BJ (cell line): ENCODE measurements around the gene PRSS23. TPM values are rescaled to one million over a fixed set of nuclear protein-coding genes. Genes with fewer than 3 reads are reported as not detected.
"Not testable (repeated sequence)": the region's sequence is repeated elsewhere in the genome, so short reads cannot be mapped to it uniquely, and the experiment has no call there.

Source experiments
- CTCF ChIA-PET: fragments of 350-600 bp; formaldehyde crosslinking; extraction: SDS; loops from one replicate; lab custom pipeline; 2021; ENCODE audit warnings: antibody characterized with exemption, inconsistent platforms; lab: Yijun Ruan, JAX
- POLR2A ChIA-PET: fragments of 300-600 bp; sonication (Branson Sonifier 250); formaldehyde crosslinking; extraction: SDS; loops from one replicate; lab custom pipeline; 2021; ENCODE audit warnings: antibody characterized with exemption; lab: Charles Lee
- DNase-seq: peaks from one replicate; pipeline ENCODE4 v3.0.0-alpha.2; 2011; ENCODE audit warnings: low read depth
- H3K27me3 ChIP-seq: 2 replicates; pipeline ENCODE4 v1.6.0; 2011; ENCODE audit warnings: low read length; ENCODE audit not compliant: control insufficient read depth, insufficient read depth
- H3K36me3 ChIP-seq: 2 replicates; pipeline ENCODE4 v1.5.1; 2011; ENCODE audit warnings: low read length; ENCODE audit not compliant: control insufficient read depth, insufficient read depth
- H3K4me3 ChIP-seq: 2 replicates; pipeline ENCODE4 v1.5.1; 2011; ENCODE audit warnings: low read depth, mild to moderate bottlenecking, control low read depth, low read length
- polyA plus RNA-seq: library from polyadenylated mRNA; depleted of rRNA; stranded (reverse); fragments of >200 nt; gene quantifications from 2 replicates; pipeline ENCODE4 v1.2.3, GENCODE V29; 2011
- TF ChIP-seq, protein P1 (sequence below): IDR thresholded peaks from 2 replicates; pipeline ENCODE4 v1.5.1; 2011; ENCODE audit warnings: low read depth, mild to moderate bottlenecking, control low read depth, inconsistent platforms, low read length, moderate library complexity; ENCODE audit not compliant: insufficient read depth

PRSS23 gene
- polyA plus RNA-seq, 1 experiment = 343 TPM

DNA sequence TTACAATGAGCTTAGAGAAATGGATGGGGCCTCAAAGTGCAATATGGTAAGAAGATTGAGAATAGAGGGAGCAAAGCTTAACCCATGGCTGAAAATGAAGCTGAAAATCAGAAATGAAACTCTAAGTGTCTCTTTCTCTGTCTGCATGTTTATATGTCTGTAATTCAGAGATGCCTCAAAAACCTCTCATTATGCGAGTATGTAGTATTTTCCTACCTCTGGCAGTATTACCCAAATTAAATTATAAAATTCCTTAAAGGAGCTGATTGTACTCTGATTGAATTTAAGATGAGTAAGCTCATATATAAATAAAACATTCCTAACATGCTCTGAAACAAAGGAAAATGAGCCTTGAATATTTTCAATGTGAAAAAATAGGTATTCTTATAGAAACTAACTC lies 39.8 kb upstream of the PRSS23 start:
- ChIA-PET POLR2A (no interaction called here), CTCF (interaction anchor here (0.8 to 2.3 kb wide), 9 partner anchors 11 to 306 kb away, joined by 3 to 7 read pairs (median 4); partner anchors contain the start of gene PRSS23)
- Histone ChIP-seq H3K36me3 (no peaks in the 10 kb centered on the region), H3K27me3 (no peaks in the 10 kb centered on the region), H3K4me3 (no peak overlapping the region)
- DNase-seq = no peak
- TF ChIP-seq, protein P1, sequence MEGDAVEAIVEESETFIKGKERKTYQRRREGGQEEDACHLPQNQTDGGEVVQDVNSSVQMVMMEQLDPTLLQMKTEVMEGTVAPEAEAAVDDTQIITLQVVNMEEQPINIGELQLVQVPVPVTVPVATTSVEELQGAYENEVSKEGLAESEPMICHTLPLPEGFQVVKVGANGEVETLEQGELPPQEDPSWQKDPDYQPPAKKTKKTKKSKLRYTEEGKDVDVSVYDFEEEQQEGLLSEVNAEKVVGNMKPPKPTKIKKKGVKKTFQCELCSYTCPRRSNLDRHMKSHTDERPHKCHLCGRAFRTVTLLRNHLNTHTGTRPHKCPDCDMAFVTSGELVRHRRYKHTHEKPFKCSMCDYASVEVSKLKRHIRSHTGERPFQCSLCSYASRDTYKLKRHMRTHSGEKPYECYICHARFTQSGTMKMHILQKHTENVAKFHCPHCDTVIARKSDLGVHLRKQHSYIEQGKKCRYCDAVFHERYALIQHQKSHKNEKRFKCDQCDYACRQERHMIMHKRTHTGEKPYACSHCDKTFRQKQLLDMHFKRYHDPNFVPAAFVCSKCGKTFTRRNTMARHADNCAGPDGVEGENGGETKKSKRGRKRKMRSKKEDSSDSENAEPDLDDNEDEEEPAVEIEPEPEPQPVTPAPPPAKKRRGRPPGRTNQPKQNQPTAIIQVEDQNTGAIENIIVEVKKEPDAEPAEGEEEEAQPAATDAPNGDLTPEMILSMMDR = no peak

DNA sequence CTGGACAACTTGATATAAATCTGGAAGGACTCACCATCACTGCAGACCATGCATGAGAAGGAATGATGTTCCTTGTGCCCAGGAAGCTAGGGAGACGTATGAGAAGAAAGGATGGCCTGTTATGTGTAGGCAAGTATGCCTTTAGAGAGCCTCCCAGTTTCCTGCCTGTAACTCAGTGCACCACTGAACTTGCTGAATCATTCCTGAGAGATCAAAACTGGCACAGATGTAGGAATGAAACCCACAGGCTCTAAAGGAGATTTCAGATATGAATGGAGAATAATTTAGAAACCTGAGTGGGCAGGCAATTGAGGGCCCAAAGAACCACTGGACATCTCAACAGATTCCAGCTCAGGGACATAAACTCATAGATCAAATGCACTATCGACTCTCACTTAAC lies 38.4 kb upstream of the PRSS23 start:
- TF ChIP-seq, protein P1 = no peak
- ChIA-PET POLR2A (no interaction called here), CTCF (interaction anchor here (1.2 to 2.3 kb wide), 7 partner anchors 12 to 238 kb away, joined by 3 to 7 read pairs (median 3); no protein-coding TSS in a partner anchor)
- H3K4me3 ChIP-seq = no peak overlapping the region
- no peak for DNase-seq
- H3K27me3 ChIP-seq = no peaks in the 10 kb centered on the region
- no peaks in the 10 kb centered on the region for H3K36me3 ChIP-seq

DNA sequence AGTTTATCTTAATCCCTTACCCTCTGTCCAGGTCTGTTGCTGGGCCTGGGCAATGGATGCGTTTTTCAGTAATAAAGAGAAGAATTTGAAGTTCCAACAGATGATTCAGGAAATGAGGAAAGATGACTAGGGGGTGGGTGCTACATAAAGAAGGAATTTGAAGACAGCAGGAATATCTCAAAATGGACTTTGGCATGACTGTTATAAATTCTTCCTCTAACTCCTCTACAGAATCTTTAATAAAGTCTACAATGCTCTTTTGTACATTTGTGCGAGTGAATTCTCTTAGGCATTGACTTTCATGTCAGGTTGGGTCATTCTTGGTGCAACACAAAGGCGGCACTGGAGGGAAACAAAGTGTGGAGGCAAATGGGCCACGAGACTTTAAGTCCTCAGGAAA lies 35.1 kb upstream of the PRSS23 start:
- POLR2A ChIA-PET = no interaction called here
- Histone ChIP-seq H3K36me3 (no peaks in the 10 kb centered on the region), H3K27me3 (no peaks in the 10 kb centered on the region), H3K4me3 (no peak overlapping the region)
- TF ChIP-seq, protein P1 = no peak
- DNase-seq = no peak
- CTCF ChIA-PET = no interaction called here

DNA sequence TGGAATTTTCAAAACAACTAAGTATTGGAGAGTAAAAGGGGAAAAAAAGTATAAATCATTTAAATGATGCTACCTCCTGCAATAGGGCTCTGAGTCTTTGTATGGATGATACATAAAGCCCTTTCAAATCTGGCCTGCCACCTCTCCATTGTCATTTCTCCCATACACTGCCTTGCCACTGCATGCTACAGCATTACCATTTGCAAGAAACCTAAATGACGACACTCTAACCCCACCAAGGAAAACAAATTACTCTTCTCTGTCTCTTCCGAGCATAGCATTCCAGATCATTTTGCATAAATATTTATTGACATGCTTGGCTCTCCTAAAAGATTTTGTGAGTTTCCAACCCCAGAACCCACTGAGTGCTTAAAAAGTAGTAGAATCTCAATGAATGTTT lies 34.5 kb upstream of the PRSS23 start:
- no peak for DNase-seq
- TF ChIP-seq, protein P1 = no peak
- ChIA-PET POLR2A (no interaction called here), CTCF (interaction anchor here (1.1 kb wide), 1 partner anchor 15 kb away, joined by 3 read pairs; no protein-coding TSS in a partner anchor)
- Histone ChIP-seq H3K27me3 (no peaks in the 10 kb centered on the region), H3K36me3 (no peaks in the 10 kb centered on the region), H3K4me3 (no peak overlapping the region)

DNA sequence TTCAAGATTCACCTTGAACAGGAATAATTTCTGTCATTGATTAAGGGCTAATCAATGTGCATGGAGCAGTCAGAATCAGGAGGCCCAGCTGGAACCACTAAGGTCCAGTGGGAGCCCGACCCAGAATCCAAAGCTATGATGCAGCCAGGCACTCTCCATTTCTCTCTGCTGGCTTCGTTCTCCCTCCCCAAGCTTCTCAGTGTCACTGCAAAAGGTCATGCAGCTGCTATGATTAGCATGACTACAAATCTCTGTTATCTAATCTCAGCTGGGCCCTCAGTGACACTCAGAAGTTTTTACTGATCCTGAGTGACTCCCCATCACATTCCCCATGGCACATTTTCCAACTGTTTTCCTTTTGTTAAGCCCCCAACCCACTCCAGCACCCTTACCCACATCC lies 31.1 kb upstream of the PRSS23 start:
- Histone ChIP-seq H3K4me3 (no peak overlapping the region), H3K36me3 (no peaks in the 10 kb centered on the region), H3K27me3 (no peaks in the 10 kb centered on the region)
- TF ChIP-seq, protein P1 = no peak
- ChIA-PET CTCF (interaction anchor here (1.1 to 1.3 kb wide), 2 partner anchors 31 to 47 kb away, joined by 3 to 4 read pairs; partner anchors contain the start of gene PRSS23), POLR2A (no interaction called here)
- DNase-seq = no peak

DNA sequence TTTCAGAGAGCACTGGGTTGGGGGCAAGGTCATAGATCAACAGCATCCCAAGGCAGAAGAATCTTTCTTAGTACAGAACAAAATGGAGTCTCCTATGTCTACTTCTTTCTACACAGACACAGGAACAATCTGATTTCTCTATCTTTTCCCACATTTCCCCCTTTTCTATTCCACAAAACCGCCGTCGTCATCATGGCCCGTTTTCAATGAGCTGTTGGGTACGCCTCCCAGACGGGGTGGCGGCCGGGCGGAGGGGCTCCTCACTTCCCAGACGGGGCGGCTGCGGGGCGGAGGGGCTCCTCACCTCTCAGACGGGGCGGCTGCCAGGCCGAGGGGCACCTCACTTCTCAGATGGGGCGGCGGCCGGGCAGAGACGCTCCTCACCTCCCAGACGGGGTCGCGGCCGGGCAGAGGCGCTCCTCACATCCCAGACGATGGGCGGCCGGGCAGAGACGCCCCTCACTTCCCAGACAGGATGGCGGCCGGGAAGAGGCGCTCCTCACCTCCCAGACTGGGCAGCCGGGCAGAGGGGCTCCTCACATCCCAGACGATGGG lies 29.8 kb upstream of the PRSS23 start:
- DNase-seq, H3K36me3 ChIP-seq, H3K4me3 ChIP-seq, H3K27me3 ChIP-seq, CTCF ChIA-PET: not testable (repeated sequence)
- POLR2A ChIA-PET = interaction anchor here (0.6 kb wide), 1 partner anchor 308 kb away, joined by 3 read pairs; no protein-coding TSS in a partner anchor
